ENCODE measurements around the gene CNGA3.
A peak's percentile ranks its signal among the peaks of the same experiment; 100 is the strongest.

Gene CNGA3

DNA sequence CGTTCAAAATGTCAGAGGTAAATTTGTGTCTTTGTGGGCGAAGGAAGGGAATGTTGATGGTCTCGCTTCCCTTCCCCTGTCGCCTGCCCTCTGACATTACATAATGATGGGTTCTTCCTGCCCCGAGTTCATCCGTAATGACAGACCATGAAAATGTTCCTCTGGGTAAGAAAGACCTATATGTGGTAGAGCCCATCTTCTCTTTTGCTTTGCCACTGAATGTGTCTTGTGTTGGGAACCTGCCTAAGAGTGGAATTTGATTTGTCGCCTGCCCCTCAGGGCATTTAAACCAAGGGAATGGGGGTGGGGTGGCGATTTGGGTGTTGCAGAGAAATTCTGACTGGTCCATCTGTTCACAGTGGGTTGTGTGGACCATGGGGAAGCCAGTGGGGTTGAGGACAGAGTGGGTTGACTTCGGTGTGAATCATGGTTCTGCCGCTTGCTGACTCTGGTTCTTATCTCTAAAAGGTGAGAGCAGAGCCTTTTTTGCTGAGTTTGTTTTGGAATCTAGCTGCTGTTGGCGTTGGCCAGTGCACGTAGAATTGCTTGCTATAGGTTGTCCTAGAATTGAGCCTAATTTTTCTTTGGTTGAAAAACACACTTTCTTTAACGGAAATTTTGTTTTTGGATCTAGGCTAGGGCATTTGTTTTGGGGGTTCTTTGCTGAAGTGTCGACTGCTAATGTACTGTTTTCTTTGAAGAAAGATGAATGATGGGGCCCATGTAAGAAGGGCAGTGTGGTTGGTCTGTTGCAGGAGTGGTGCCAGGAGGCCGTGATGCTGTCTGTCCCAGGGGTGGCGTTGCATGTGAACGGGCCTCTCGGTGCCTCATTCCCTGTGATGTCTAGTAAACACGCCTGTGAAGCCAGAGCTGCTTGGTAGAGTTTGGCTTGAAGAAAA, 99.7 kb downstream of the CNGA3 start:
- DNase-seq = peak; percentile 30

- DNase-seq = no peak
Observed at GRCh38 chr2:98446850-98447249, 100.6 kb downstream of the CNGA3 start.

All from retina (tissue), 1 donor.